GM12878 (cell line): ENCODE results near the gene IFI27L1. TPM values are rescaled to one million over a fixed set of nuclear protein-coding genes. Genes with fewer than 3 reads are reported as not detected.

Source experiments
- ATAC-seq: fragments of 200-7000 bp; cut with Tn5 transposase; 3 replicates; pipeline ENCODE4 v1.9.1; 2020; ENCODE audit warnings: mild to moderate bottlenecking, moderate library complexity
- BruUV-seq: library from RNA; stranded (reverse); fragments of 400-500 nt; replicated peaks from 2 replicates; lab custom pipeline; 2021; lab: Mats Ljungman, UMichigan
- CTCF ChIA-PET: fragments of 300-600 bp; sonication (Branson Sonifier 250); formaldehyde crosslinking; extraction: SDS; loops from one replicate; lab custom pipeline; 2021; ENCODE audit warnings: inconsistent platforms; lab: Yijun Ruan, JAX
- POLR2A ChIA-PET: fragments of 350-600 bp; formaldehyde crosslinking; extraction: SDS; loops from one replicate; lab custom pipeline; 2021; ENCODE audit warnings: inconsistent platforms; lab: Charles Lee
- RAD21 ChIA-PET: fragments of 300-600 bp; sonication (Branson Sonifier 250); formaldehyde crosslinking; loops from one replicate; lab custom pipeline; 2023; ENCODE audit warnings: antibody characterized with exemption; ENCODE audit not compliant: unreplicated experiment; lab: Charles Lee
- SMC1A ChIA-PET: fragments of 300-600 bp; sonication (Branson Sonifier 250); formaldehyde crosslinking; loops from one replicate; lab custom pipeline; 2023; ENCODE audit not compliant: unreplicated experiment, uncharacterized antibody; lab: Charles Lee
- DNase-seq: peaks from one replicate; pipeline ENCODE4 v3.0.0-alpha.2; 2011; ENCODE audit warnings: low read depth, low spot score
- FAIRE-seq: peaks from 3 replicates; lab custom pipeline; 2011; peaks lifted over from hg19 to GRCh38; lab: Jason Lieb, UNC
- H2AFZ ChIP-seq: 2 replicates; pipeline ENCODE4 v1.6.0; 2011; ENCODE audit warnings: low read depth, low read length, control low read depth; ENCODE audit not compliant: control insufficient read depth
- H3K27ac ChIP-seq: 2 replicates; pipeline ENCODE4 v1.5.1; 2011; ENCODE audit warnings: control low read depth; ENCODE audit not compliant: control insufficient read depth, insufficient read depth
- H3K27me3 ChIP-seq, 2 experiments: replicated peaks in 1 of 2; 2 replicates each; pipeline versions ENCODE4 v1.6.0 to v1.6.1; 2011; ENCODE audit warnings: low read length in 1 of 2; ENCODE audit not compliant: control insufficient read depth in 2 of 2, insufficient read depth in 2 of 2
- H3K36me3 ChIP-seq, 2 experiments: 2 replicates each; pipeline ENCODE4 v1.5.1; 2011; ENCODE audit warnings: low read length in 1 of 2; ENCODE audit not compliant: control insufficient read depth in 2 of 2, insufficient read depth in 2 of 2
- H3K4me1 ChIP-seq: 2 replicates; pipeline ENCODE4 v1.6.1; 2011; ENCODE audit warnings: mild to moderate bottlenecking, low read length, moderate library complexity, mixed read lengths; ENCODE audit not compliant: control insufficient read depth, insufficient read depth
- H3K4me2 ChIP-seq: 2 replicates; pipeline ENCODE4 v1.6.0; 2011; ENCODE audit warnings: control low read depth; ENCODE audit not compliant: control insufficient read depth, insufficient read depth
- H3K4me3 ChIP-seq: fragments of 200-600 bp; sonication (generic); 2 replicates; pipeline ENCODE4 v1.5.1; 2016
- H3K79me2 ChIP-seq: 2 replicates; pipeline ENCODE4 v1.6.0; 2011; ENCODE audit warnings: low read length; ENCODE audit not compliant: control insufficient read depth, insufficient read depth
- H3K9ac ChIP-seq: 2 replicates; pipeline ENCODE4 v1.8.0; 2011; ENCODE audit warnings: low read length, control low read depth, mixed read lengths; ENCODE audit not compliant: control insufficient read depth, insufficient read depth
- H3K9me3 ChIP-seq: replicated peaks from 3 replicates; pipeline ENCODE4 v1.5.1; 2011; ENCODE audit warnings: mild to moderate bottlenecking, low read length; ENCODE audit not compliant: control insufficient read depth, insufficient read depth
- H4K20me1 ChIP-seq: 2 replicates; pipeline ENCODE4 v1.6.0; 2011; ENCODE audit not compliant: control insufficient read depth, insufficient read depth
- BACH1 ChIP-seq: fragments of 450-650 bp; IDR thresholded peaks from 2 replicates; pipeline ENCODE4 v1.6.1; 2017; ENCODE audit warnings: mild to moderate bottlenecking, borderline replicate concordance
- CBFB ChIP-seq: IDR thresholded peaks from 2 replicates; pipeline ENCODE4 v1.6.1; 2016; ENCODE audit warnings: antibody characterized with exemption, low read depth
- CBX3 ChIP-seq: fragments of 200-600 bp; sonication (generic); IDR thresholded peaks from 2 replicates; pipeline ENCODE4 v1.6.1; 2016; ENCODE audit warnings: low read depth, borderline replicate concordance
- ETV6 ChIP-seq, 2 experiments: fragments of 450-650 bp in 1 of 2; IDR thresholded peaks in 1 of 2; conservative IDR thresholded peaks in 1 of 2; 2 replicates each; pipeline ENCODE4 v1.6.1; 2014; ENCODE audit warnings: antibody characterized with exemption in 1 of 2, borderline replicate concordance in 1 of 2, low read depth in 1 of 2, mild to moderate bottlenecking in 1 of 2, moderate library complexity in 1 of 2
- FOXK2 ChIP-seq: fragments of 450-650 bp; IDR thresholded peaks from 2 replicates; pipeline ENCODE4 v1.6.1; 2017; ENCODE audit warnings: mild to moderate bottlenecking, moderate library complexity
- HDGF ChIP-seq: fragments of 450-650 bp; IDR thresholded peaks from 2 replicates; pipeline ENCODE4 v1.6.1; 2016; ENCODE audit warnings: antibody characterized with exemption
- IKZF1 ChIP-seq: fragments of 450-650 bp; conservative IDR thresholded peaks from 2 replicates; pipeline ENCODE4 v1.6.1; 2017; ENCODE audit warnings: antibody characterized with exemption, mild to moderate bottlenecking
- NRF1 ChIP-seq: conservative IDR thresholded peaks from 2 replicates; pipeline ENCODE4 v1.6.1; 2011; ENCODE audit warnings: mild to moderate bottlenecking, low read depth, low read length, improper control_type of control experiment
- PAX5 ChIP-seq: IDR thresholded peaks from 2 replicates; pipeline ENCODE4 v1.6.1; 2011; ENCODE audit warnings: low read depth, low read length, borderline replicate concordance
- POLR2AphosphoS2 ChIP-seq: IDR thresholded peaks from 2 replicates; pipeline ENCODE4 v1.6.1; 2011; ENCODE audit warnings: low read depth, mild to moderate bottlenecking, low read length, improper control_type of control experiment, moderate library complexity
- SIX5 ChIP-seq: IDR thresholded peaks from 2 replicates; pipeline ENCODE4 v1.6.1; 2011; ENCODE audit warnings: mild to moderate bottlenecking, low read depth, low read length, moderate library complexity; ENCODE audit not compliant: severe bottlenecking
- SMAD1 ChIP-seq: fragments of 450-650 bp; IDR thresholded peaks from 2 replicates; pipeline ENCODE4 v1.6.1; 2018; ENCODE audit warnings: mild to moderate bottlenecking, low read depth; ENCODE audit not compliant: partially characterized antibody
- SP1 ChIP-seq: IDR thresholded peaks from one replicate; pipeline ENCODE4 v1.6.1; 2011; ENCODE audit warnings: low read depth, low read length
- WGBS: methylation state at CpG from one replicate; pipeline ENCODE4 v1.1.6; 2016; ENCODE audit warnings: low lambda C conversion rate; ENCODE audit not compliant: insufficient replicate concordance, insufficient coverage; ENCODE audit errors: missing lambda C conversion rate; 5-methylcytosine and 5-hydroxymethylcytosine counted together
- in situ Hi-C: fragments of 300-500 bp; cut with MboI; formaldehyde crosslinking; loops from 9 replicates; pipeline ENCODE4 v1.14.3; 2018; ENCODE audit warnings: mixed read lengths
- intact Hi-C: fragments of 100-400 bp; cut with micrococcal nuclease; formaldehyde crosslinking; loops from one replicate; pipeline ENCODE4 v1.14.2; 2022; ENCODE audit not compliant: unreplicated experiment
- polyA plus RNA-seq, 11 experiments: library from polyadenylated mRNA; depleted of rRNA in 4 of 11; unstranded in 6 of 11; stranded (reverse) in 5 of 11; fragments of >200 nt; fragmentation: Nextera tagmentation in 4 of 11; fragmentation: Illumina TruSeq in 1 of 11; extraction: Ambion mirVana in 4 of 11; extraction: Trizol in 1 of 11; gene quantifications; 1 replicate in 1 of 11; 2 replicates in 10 of 11; pipeline versions ENCODE4 v1.2.1 to v1.2.3, GENCODE V29; 2011 to 2016; ENCODE audit warnings: inconsistent platforms in 2 of 11, missing spikeins in 2 of 11, low read depth in 1 of 11
- total RNA-seq, 4 experiments: library from RNA; depleted of rRNA in 3 of 4; stranded (reverse); fragments of >200 nt in 3 of 4; fragmentation: Illumina TruSeq in 1 of 4; extraction: Trizol in 1 of 4; gene quantifications; 2 replicates each; pipeline versions ENCODE4 v1.2.1 to v1.2.3, GENCODE V29; 2013 to 2021
- TF ChIP-seq, protein P1 (sequence below): fragments of 150-350 bp; IDR thresholded peaks from 2 replicates; pipeline ENCODE4 v1.6.1; 2016; ENCODE audit warnings: low read depth, low read length
- TF ChIP-seq, protein P2 (sequence below): fragments of 450-650 bp; formaldehyde crosslinking; IDR thresholded peaks from 2 replicates; pipeline ENCODE4 v1.4.0; 2020; ENCODE audit warnings: mild to moderate bottlenecking, moderate library complexity
- TF ChIP-seq, protein P3 (sequence below): IDR thresholded peaks from 2 replicates; pipeline ENCODE4 v1.6.1; 2011; ENCODE audit warnings: borderline replicate concordance, low read depth, mild to moderate bottlenecking, moderate library complexity, mixed read lengths, low read length; ENCODE audit not compliant: insufficient read depth; ENCODE audit errors: extremely low read length
- TF ChIP-seq, protein P4 (sequence below): IDR thresholded peaks from 2 replicates; pipeline ENCODE4 v1.6.1; 2012; ENCODE audit warnings: low read depth, low read length, improper control_type of control experiment

IFI27L1 gene
- total and polyA plus RNA-seq, 10 of the 15 experiments (the other 5 are each of a cell fraction or from before 2014, with no cell fraction given): 17.4 to 38.8 (median 27.6) TPM

DNA sequence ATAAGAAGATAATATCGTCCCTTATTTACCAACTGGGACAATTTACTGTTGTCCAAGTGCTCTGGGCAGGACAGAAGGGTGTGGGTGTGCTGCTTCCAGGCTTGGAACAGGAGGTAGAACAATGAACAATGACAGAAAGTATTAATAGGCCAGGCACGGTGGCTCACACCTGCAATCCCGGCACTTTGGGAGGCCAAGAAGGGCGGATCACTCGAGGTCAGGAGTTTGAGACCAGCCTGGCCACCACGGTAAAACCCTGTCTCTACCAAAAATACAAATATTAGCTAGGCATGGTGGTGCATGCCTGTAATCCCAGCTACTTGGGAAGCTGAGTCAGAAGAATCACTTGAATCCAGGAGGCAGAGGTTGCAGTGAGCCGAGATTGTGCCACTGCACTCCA, 32.0 kb downstream of the IFI27L1 start:
- Histone ChIP-seq H3K79me2 (no peaks in the 10 kb centered on the region), H3K4me3 (no peak overlapping the region), H3K9me3 (no peaks in the 10 kb centered on the region), H3K4me2 (no peak overlapping the region), H2AFZ (no peak overlapping the region), H4K20me1 (no peaks in the 10 kb centered on the region), H3K4me1 (no peaks in the 10 kb centered on the region), H3K27ac (no peak overlapping the region), H3K9ac (no peak overlapping the region), H3K27me3 (peaks cover 2 to 5% of the 10 kb centered on the region in 2 experiments; a peak in 3 of 4 replicates), H3K36me3 (no peaks in the 10 kb centered on the region)
- SMC1A ChIA-PET: interaction anchor here (0.8 kb wide), 1 partner anchor 173 kb away, joined by 3 read pairs; no protein-coding TSS in a partner anchor
- intact Hi-C loops: no loop called here
- 63% methylated on average over 7 of the region's 7 CpGs for WGBS
- RAD21 ChIA-PET: no interaction called here
- FAIRE-seq (no peak), DNase-seq (no peak), ATAC-seq (no peak)
- in situ Hi-C loops: no loop called here
- POLR2A ChIA-PET: interaction anchor here (0.6 to 0.7 kb wide), 2 partner anchors 14 to 1118 kb away, joined by 3 to 4 read pairs; no protein-coding TSS in a partner anchor
- CTCF ChIA-PET: interaction anchor here (1.8 to 2.7 kb wide), 2 partner anchors 19 to 78 kb away, joined by 4 to 7 read pairs; no protein-coding TSS in a partner anchor
- BruUV-seq: no TSS peak
- TF ChIP-seq, protein P1, sequence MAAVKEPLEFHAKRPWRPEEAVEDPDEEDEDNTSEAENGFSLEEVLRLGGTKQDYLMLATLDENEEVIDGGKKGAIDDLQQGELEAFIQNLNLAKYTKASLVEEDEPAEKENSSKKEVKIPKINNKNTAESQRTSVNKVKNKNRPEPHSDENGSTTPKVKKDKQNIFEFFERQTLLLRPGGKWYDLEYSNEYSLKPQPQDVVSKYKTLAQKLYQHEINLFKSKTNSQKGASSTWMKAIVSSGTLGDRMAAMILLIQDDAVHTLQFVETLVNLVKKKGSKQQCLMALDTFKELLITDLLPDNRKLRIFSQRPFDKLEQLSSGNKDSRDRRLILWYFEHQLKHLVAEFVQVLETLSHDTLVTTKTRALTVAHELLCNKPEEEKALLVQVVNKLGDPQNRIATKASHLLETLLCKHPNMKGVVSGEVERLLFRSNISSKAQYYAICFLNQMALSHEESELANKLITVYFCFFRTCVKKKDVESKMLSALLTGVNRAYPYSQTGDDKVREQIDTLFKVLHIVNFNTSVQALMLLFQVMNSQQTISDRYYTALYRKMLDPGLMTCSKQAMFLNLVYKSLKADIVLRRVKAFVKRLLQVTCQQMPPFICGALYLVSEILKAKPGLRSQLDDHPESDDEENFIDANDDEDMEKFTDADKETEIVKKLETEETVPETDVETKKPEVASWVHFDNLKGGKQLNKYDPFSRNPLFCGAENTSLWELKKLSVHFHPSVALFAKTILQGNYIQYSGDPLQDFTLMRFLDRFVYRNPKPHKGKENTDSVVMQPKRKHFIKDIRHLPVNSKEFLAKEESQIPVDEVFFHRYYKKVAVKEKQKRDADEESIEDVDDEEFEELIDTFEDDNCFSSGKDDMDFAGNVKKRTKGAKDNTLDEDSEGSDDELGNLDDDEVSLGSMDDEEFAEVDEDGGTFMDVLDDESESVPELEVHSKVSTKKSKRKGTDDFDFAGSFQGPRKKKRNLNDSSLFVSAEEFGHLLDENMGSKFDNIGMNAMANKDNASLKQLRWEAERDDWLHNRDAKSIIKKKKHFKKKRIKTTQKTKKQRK: no peak
- TF ChIP-seq NRF1 (no peak), CBX3 (no peak), ETV6 (conservative IDR thresholded peaks at IDR 0.05 in 1 of 2, IDR thresholded peaks at IDR 0.05 in 1 of 2; ENCODE audit: borderline replicate concordance in 1 of 2, low read depth in 1 of 2) (no peak), SMAD1 (no peak), SP1 (no peak), BACH1 (no peak), HDGF (no peak), FOXK2 (no peak), IKZF1 (no peak), POLR2AphosphoS2 (no peak), SIX5 (no peak), CBFB (no peak), PAX5 (no peak)
- TF ChIP-seq, protein P2, sequence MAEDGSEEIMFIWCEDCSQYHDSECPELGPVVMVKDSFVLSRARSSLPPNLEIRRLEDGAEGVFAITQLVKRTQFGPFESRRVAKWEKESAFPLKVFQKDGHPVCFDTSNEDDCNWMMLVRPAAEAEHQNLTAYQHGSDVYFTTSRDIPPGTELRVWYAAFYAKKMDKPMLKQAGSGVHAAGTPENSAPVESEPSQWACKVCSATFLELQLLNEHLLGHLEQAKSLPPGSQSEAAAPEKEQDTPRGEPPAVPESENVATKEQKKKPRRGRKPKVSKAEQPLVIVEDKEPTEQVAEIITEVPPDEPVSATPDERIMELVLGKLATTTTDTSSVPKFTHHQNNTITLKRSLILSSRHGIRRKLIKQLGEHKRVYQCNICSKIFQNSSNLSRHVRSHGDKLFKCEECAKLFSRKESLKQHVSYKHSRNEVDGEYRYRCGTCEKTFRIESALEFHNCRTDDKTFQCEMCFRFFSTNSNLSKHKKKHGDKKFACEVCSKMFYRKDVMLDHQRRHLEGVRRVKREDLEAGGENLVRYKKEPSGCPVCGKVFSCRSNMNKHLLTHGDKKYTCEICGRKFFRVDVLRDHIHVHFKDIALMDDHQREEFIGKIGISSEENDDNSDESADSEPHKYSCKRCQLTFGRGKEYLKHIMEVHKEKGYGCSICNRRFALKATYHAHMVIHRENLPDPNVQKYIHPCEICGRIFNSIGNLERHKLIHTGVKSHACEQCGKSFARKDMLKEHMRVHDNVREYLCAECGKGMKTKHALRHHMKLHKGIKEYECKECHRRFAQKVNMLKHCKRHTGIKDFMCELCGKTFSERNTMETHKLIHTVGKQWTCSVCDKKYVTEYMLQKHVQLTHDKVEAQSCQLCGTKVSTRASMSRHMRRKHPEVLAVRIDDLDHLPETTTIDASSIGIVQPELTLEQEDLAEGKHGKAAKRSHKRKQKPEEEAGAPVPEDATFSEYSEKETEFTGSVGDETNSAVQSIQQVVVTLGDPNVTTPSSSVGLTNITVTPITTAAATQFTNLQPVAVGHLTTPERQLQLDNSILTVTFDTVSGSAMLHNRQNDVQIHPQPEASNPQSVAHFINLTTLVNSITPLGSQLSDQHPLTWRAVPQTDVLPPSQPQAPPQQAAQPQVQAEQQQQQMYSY (CRISPR knock-in tag): no peak
- TF ChIP-seq, protein P3, sequence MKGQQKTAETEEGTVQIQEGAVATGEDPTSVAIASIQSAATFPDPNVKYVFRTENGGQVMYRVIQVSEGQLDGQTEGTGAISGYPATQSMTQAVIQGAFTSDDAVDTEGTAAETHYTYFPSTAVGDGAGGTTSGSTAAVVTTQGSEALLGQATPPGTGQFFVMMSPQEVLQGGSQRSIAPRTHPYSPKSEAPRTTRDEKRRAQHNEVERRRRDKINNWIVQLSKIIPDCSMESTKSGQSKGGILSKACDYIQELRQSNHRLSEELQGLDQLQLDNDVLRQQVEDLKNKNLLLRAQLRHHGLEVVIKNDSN: no peak
- TF ChIP-seq, protein P4, sequence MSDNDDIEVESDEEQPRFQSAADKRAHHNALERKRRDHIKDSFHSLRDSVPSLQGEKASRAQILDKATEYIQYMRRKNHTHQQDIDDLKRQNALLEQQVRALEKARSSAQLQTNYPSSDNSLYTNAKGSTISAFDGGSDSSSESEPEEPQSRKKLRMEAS: no peak
